ENCODE measurements around the gene XPNPEP3.

XPNPEP3 gene

DNA sequence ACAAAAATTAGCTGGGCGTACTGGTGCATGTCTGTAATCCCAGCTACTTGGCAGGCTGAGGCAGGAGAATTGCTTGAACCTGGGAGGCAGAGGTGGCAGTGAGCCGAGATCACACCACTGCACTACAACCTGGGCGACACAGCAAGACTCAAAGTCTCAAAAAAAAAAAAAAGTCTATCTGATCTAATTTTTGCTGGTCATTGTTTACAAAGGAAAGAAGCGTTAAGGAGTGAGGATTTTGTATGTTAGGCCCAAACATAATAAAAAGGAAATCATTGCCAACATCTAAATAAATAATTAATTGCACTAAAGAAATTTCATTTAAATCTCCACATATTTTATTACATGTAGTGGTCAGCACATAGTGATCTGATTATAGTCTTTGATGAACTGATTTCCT is 97.2 kb downstream of the XPNPEP3 start:
- no peak for DNase-seq
- Histone ChIP-seq H4K20me1 (ENCODE audit: insufficient read depth, low read length) (no peaks in the 10 kb centered on the region), H3K9me2 (replicated peaks; ENCODE audit: insufficient read depth, low read length) (no peaks in the 10 kb centered on the region), H3K27me3 (replicated peaks; ENCODE audit: insufficient read depth, low read length) (no peaks in the 10 kb centered on the region), H3K4me3 (ENCODE audit: low read length) (no peak overlapping the region), H3K4me2 (ENCODE audit: low read depth, low read length) (no peak overlapping the region), H2AFZ (ENCODE audit: low read length) (no peak overlapping the region), H3K36me3 (replicated peaks; ENCODE audit: insufficient read depth, low read length) (0 out of 2 replicates have a peak, but pooled peaks cover 6% of the 10 kb centered on the region), H3K79me2 (ENCODE audit: low read length) (peaks cover 72% of the 10 kb centered on the region), H3K4me1 (ENCODE audit: low read length) (no peaks in the 10 kb centered on the region), H3F3A (ENCODE audit: insufficient read depth, low read length) (peaks cover 6% of the 10 kb centered on the region; the same call in 1 of the 2 replicates), H3K9ac (ENCODE audit: low read length) (no peak overlapping the region), H3K9me3 (replicated peaks; ENCODE audit: insufficient read depth, low read length) (no peaks in the 10 kb centered on the region), H3K27ac (ENCODE audit: low read length) (no peak overlapping the region)
- no peak for TF ChIP-seq EZH2phosphoT487 (IDR thresholded peaks at IDR 0.05; ENCODE audit: low read length)
- TF ChIP-seq EZH2 (optimal IDR thresholded peaks at IDR 0.05; ENCODE audit: low read depth, low read length): no peak
- TF ChIP-seq, protein P1, sequence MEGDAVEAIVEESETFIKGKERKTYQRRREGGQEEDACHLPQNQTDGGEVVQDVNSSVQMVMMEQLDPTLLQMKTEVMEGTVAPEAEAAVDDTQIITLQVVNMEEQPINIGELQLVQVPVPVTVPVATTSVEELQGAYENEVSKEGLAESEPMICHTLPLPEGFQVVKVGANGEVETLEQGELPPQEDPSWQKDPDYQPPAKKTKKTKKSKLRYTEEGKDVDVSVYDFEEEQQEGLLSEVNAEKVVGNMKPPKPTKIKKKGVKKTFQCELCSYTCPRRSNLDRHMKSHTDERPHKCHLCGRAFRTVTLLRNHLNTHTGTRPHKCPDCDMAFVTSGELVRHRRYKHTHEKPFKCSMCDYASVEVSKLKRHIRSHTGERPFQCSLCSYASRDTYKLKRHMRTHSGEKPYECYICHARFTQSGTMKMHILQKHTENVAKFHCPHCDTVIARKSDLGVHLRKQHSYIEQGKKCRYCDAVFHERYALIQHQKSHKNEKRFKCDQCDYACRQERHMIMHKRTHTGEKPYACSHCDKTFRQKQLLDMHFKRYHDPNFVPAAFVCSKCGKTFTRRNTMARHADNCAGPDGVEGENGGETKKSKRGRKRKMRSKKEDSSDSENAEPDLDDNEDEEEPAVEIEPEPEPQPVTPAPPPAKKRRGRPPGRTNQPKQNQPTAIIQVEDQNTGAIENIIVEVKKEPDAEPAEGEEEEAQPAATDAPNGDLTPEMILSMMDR (IDR thresholded peaks at IDR 0.05; ENCODE audit: low read length): no peak

DNA sequence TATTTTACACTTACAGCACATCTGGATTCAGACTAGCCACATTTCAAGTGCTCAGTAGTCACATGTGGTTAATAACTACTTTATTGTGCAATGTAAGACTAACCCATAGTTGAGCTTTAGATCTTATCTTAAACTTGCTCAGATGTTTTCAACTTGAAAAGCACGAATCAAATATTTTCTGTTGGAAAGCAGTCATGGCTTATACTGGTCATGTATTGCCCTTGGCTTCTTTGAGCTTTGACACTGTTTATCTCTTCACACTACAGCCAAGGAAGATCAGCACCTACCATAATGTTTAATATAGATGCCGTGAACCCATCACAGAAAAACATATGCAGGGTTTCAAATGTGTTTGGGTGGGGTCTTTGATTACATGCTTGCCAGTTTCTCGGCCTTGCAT is 98.6 kb downstream of the XPNPEP3 start:
- Histone ChIP-seq H3F3A (ENCODE audit: insufficient read depth, low read length) (peaks cover 2% of the 10 kb centered on the region; the same call in 1 of the 2 replicates), H3K4me1 (ENCODE audit: low read length) (no peaks in the 10 kb centered on the region), H3K9me3 (replicated peaks; ENCODE audit: insufficient read depth, low read length) (no peaks in the 10 kb centered on the region), H4K20me1 (ENCODE audit: insufficient read depth, low read length) (no peaks in the 10 kb centered on the region), H3K27ac (ENCODE audit: low read length) (no peak overlapping the region), H3K4me3 (ENCODE audit: low read length) (no peak overlapping the region), H2AFZ (ENCODE audit: low read length) (no peak overlapping the region), H3K9me2 (replicated peaks; ENCODE audit: insufficient read depth, low read length) (no peaks in the 10 kb centered on the region), H3K36me3 (replicated peaks; ENCODE audit: insufficient read depth, low read length) (0 out of 2 replicates have a peak, but pooled peaks cover 9% of the 10 kb centered on the region), H3K4me2 (ENCODE audit: low read depth, low read length) (no peak overlapping the region), H3K79me2 (ENCODE audit: low read length) (peaks cover 87% of the 10 kb centered on the region), H3K9ac (ENCODE audit: low read length) (no peak overlapping the region), H3K27me3 (replicated peaks; ENCODE audit: insufficient read depth, low read length) (no peaks in the 10 kb centered on the region)
- DNase-seq: no peak
- TF ChIP-seq EZH2phosphoT487 (IDR thresholded peaks at IDR 0.05; ENCODE audit: low read length): no peak
- TF ChIP-seq, protein P1 (IDR thresholded peaks at IDR 0.05; ENCODE audit: low read length): no peak
- no peak for TF ChIP-seq EZH2 (optimal IDR thresholded peaks at IDR 0.05; ENCODE audit: low read depth, low read length)

DNA sequence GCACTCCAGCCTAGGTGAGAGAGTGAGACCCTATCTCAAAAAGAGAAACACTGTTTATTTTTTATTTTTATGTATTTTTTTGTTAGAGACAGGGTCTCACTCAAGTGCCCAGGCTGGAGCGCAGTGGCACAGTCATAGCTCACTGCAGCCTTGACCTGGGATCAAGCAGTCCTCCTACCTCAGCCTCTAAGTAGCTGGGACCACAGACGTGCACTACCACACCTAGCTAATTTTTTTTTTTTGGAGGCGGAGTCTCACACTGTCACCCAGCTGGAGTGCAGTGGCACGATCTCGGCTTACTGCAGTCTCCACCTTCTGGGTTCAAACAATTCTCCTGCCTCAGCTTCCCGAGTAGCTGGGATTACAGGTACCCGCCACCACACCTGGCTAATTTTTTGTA is 100.7 kb downstream of the XPNPEP3 start:
- H3K4me2 ChIP-seq (ENCODE audit: low read depth, low read length): no peak overlapping the region
- H3K27ac ChIP-seq (ENCODE audit: low read length): no peak overlapping the region
- TF ChIP-seq, protein P1 (IDR thresholded peaks at IDR 0.05; ENCODE audit: low read length): no peak
- TF ChIP-seq EZH2phosphoT487 (IDR thresholded peaks at IDR 0.05; ENCODE audit: low read length) (no peak), EZH2 (optimal IDR thresholded peaks at IDR 0.05; ENCODE audit: low read depth, low read length) (no peak)
- DNase-seq: no peak
- no peaks in the 10 kb centered on the region for H4K20me1 ChIP-seq (ENCODE audit: insufficient read depth, low read length)
- H3K27me3 ChIP-seq (replicated peaks; ENCODE audit: insufficient read depth, low read length): no peaks in the 10 kb centered on the region
- H3K4me3 ChIP-seq (ENCODE audit: low read length): no peak overlapping the region
- no peaks in the 10 kb centered on the region for H3K9me2 ChIP-seq (replicated peaks; ENCODE audit: insufficient read depth, low read length)
- no peaks in the 10 kb centered on the region for H3K4me1 ChIP-seq (ENCODE audit: low read length)
- 0 out of 2 replicates have a peak, but pooled peaks cover 9% of the 10 kb centered on the region for H3K36me3 ChIP-seq (replicated peaks; ENCODE audit: insufficient read depth, low read length)
- H3K9me3 ChIP-seq (replicated peaks; ENCODE audit: insufficient read depth, low read length): no peaks in the 10 kb centered on the region
- H3K79me2 ChIP-seq (ENCODE audit: low read length): peaks cover 91% of the 10 kb centered on the region
- no peaks in the 10 kb centered on the region for H3F3A ChIP-seq (ENCODE audit: insufficient read depth, low read length)
- H2AFZ ChIP-seq (ENCODE audit: low read length): no peak overlapping the region
- no peak overlapping the region for H3K9ac ChIP-seq (ENCODE audit: low read length)

All from MM.1S (cell line).